ENCODE results near the gene NOD1.

GRCh38 chr7:30485667-30486066, 7.1 kb upstream of the NOD1 start:
- no peak for TF ChIP-seq POLR2A (IDR thresholded peaks at IDR 0.05)
- TF ChIP-seq CTCF (IDR thresholded peaks at IDR 0.05): no peak
